PC-3 (cell line): ENCODE data around the gene RIMBP3C.
"Not testable (repeated sequence)": the region's sequence is repeated elsewhere in the genome, so short reads cannot be mapped to it uniquely, and the experiment has no call there.

Experiments used
- EZH2 ChIP-seq: fragments of 300-600 bp; sonication (generic); IDR thresholded peaks from one replicate; pipeline ENCODE4 v1.6.1; 2017; ENCODE audit warnings: antibody characterized with exemption, mild to moderate bottlenecking, low read length; ENCODE audit not compliant: unreplicated experiment
- TF ChIP-seq, protein P1 (sequence below): fragments of 300-600 bp; sonication (generic); conservative IDR thresholded peaks from 2 replicates; pipeline ENCODE4 v1.5.1; 2017; ENCODE audit warnings: antibody characterized with exemption, low read depth, mild to moderate bottlenecking, low read length

DNA sequence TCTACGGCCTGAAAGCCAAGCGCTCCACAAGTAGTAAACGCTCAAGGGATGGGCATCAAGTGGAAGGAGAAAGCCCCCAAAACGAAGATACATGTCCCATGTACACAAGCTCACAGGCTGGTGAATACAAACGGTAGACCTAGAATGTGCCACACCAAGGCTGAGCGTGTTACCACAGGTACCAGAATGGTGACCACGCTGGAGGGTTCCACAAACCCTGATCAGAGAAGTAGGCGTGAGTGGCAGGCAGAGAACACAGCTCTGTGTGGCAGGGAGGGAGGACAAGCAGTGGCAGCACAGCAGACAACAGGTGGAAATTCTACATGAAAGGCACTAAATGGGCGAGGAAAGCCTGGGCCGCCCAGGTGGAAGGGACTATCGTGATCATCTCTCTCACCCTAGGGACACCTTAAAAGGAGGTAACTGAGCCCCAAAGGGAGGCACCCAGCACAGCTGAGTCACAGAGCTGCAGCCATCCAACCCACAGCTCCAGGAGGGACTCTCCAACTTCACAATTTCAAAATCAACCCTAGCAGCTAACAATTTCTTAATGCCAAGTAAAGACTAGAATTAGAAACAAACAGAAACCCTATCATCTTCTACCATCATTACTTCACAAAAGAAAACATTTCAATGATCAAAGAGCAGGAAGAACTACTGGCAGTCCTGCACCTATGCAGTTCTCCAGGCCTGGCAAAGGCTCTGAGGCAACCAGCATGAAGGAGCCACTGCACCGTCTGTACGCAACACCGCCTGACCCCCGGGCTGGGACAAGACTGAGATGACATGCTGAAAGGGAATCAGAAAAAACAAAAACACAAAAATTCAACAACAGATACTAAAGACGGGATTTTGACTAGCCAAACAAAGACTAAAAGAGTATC lies 51.4 kb downstream of the RIMBP3C start:
- TF ChIP-seq, protein P1, sequence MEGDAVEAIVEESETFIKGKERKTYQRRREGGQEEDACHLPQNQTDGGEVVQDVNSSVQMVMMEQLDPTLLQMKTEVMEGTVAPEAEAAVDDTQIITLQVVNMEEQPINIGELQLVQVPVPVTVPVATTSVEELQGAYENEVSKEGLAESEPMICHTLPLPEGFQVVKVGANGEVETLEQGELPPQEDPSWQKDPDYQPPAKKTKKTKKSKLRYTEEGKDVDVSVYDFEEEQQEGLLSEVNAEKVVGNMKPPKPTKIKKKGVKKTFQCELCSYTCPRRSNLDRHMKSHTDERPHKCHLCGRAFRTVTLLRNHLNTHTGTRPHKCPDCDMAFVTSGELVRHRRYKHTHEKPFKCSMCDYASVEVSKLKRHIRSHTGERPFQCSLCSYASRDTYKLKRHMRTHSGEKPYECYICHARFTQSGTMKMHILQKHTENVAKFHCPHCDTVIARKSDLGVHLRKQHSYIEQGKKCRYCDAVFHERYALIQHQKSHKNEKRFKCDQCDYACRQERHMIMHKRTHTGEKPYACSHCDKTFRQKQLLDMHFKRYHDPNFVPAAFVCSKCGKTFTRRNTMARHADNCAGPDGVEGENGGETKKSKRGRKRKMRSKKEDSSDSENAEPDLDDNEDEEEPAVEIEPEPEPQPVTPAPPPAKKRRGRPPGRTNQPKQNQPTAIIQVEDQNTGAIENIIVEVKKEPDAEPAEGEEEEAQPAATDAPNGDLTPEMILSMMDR = not testable (repeated sequence)
- TF ChIP-seq EZH2 = not testable (repeated sequence)
